Measurements from ENCODE around the gene TBCC. TPM values are rescaled to one million over a fixed set of nuclear protein-coding genes. Genes with fewer than 3 reads are reported as not detected.
A peak's percentile ranks its signal among the peaks of the same experiment; 100 is the strongest.

The TBCC gene
- total and polyA plus RNA-seq, 2 of the 8 experiments (the other 6 are each of a cell fraction or from before 2014, with no cell fraction given) = 22.7 to 25.5 TPM

DNA sequence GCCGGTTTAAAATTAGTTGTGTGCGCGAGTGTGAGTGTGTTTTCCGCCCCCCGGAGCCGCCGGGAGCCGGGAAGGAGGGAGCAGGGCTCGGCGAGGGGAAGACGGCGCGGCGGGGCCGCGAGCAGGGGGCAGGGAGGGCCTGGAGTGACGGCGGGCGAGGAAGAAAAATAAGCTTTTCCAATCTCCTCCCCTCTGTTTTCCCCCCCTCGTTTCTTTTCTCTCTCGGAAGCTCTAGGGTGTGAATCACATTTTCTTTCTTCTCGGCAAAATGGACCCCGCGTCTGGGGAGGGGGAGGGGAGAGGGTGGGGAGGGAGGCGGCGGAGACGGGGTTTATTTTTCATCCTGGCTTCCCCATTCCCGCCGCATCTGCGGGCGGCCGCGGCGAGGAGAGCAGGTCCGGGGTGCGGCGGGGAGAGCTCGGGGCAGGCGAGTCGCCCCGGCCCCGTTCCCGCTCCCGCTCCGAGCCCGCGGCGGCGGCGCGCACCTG is 36.8 kb upstream of the TBCC start (continued):
- TF ChIP-seq SP1 (IDR thresholded peaks at IDR 0.05; ENCODE audit: low read depth, low read length) (no peak), JUND (IDR thresholded peaks at IDR 0.05; ENCODE audit: low read length) (peak; percentile 45; the same call in 1 of the 2 replicates), TAF7 (optimal IDR thresholded peaks at IDR 0.05; ENCODE audit: borderline replicate concordance, low read depth, low read length) (no peak), YY1 (IDR thresholded peaks at IDR 0.05; ENCODE audit: low read depth, low read length) (peak; percentile 14; the same call in 1 of the 2 replicates), TBP (IDR thresholded peaks at IDR 0.05; ENCODE audit: low read depth, low read length) (peak; percentile 67; the same call in 1 of the 2 replicates), EP300 (IDR thresholded peaks at IDR 0.05; ENCODE audit: borderline replicate concordance in 1 of 2, low read depth in 2 of 2, low read length in 2 of 2) (no peak; a peak in 1 of 3 replicates), GTF2F1 (IDR thresholded peaks at IDR 0.05; ENCODE audit: borderline replicate concordance, low read depth, low read length) (0 out of 2 replicates have a peak, but pooled peaks have one; percentile 15), EZH2 (IDR thresholded peaks at IDR 0.05; ENCODE audit: low read depth, low read length, severe bottlenecking) (no peak)
- TF ChIP-seq, protein P1, sequence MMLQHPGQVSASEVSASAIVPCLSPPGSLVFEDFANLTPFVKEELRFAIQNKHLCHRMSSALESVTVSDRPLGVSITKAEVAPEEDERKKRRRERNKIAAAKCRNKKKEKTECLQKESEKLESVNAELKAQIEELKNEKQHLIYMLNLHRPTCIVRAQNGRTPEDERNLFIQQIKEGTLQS (IDR thresholded peaks at IDR 0.05; ENCODE audit: insufficient read depth, low read depth, low read length) = no peak
